Kidney tubule cell (primary cell): ENCODE data around the gene MAD1L1.

Source experiments
- DNase-seq: peaks from one replicate; pipeline ENCODE4 v3.0.0-alpha.2; 2018; ENCODE audit warnings: low spot score

The MAD1L1 gene

GRCh38 chr7:2156756-2157472 lies 75.8 kb downstream of the MAD1L1 start:
- DNase-seq, result no peak

GRCh38 chr7:2154831-2155230 lies 77.9 kb downstream of the MAD1L1 start:
- DNase-seq, result no peak

GRCh38 chr7:2154121-2154520 lies 78.6 kb downstream of the MAD1L1 start:
- no peak for DNase-seq

GRCh38 chr7:2152646-2153045 lies 80.1 kb downstream of the MAD1L1 start:
- DNase-seq, result no peak

- no peak for DNase-seq
Observed at GRCh38 chr7:2151801-2152612, 80.7 kb downstream of the MAD1L1 start.

- no peak for DNase-seq
Observed at GRCh38 chr7:2151237-2151636, 81.5 kb downstream of the MAD1L1 start.

GRCh38 chr7:2150445-2150815 lies 82.3 kb downstream of the MAD1L1 start:
- no peak for DNase-seq

- no peak for DNase-seq
Observed at GRCh38 chr7:2149672-2150444, 82.9 kb downstream of the MAD1L1 start.

- DNase-seq, result no peak
Observed at GRCh38 chr7:2148814-2149213, 83.9 kb downstream of the MAD1L1 start.

GRCh38 chr7:2148189-2148588 lies 84.6 kb downstream of the MAD1L1 start:
- no peak for DNase-seq

- no peak for DNase-seq
Observed at GRCh38 chr7:2146676-2147472, 85.9 kb downstream of the MAD1L1 start.

- DNase-seq, result no peak
Observed at GRCh38 chr7:2145835-2146580, 86.7 kb downstream of the MAD1L1 start.

GRCh38 chr7:2144926-2145325 lies 87.8 kb downstream of the MAD1L1 start:
- DNase-seq, result no peak

- no peak for DNase-seq
Observed at GRCh38 chr7:2143981-2144595, 88.7 kb downstream of the MAD1L1 start.

- DNase-seq, result no peak
Observed at GRCh38 chr7:2143450-2143849, 89.3 kb downstream of the MAD1L1 start.

GRCh38 chr7:2142386-2142785 lies 90.4 kb downstream of the MAD1L1 start:
- no peak for DNase-seq

GRCh38 chr7:2141651-2142050 lies 91.1 kb downstream of the MAD1L1 start:
- DNase-seq, result no peak

- DNase-seq, result no peak
Observed at GRCh38 chr7:2141021-2141410, 91.7 kb downstream of the MAD1L1 start.

GRCh38 chr7:2140216-2141020 lies 92.3 kb downstream of the MAD1L1 start:
- DNase-seq, result no peak
